ENCODE data around the gene SERPINB5.

The SERPINB5 gene

GRCh38 chr18:63532471-63532870, 55.7 kb downstream of the SERPINB5 start:
- no peak for DNase-seq

- peak; percentile 41 for DNase-seq
Measured at GRCh38 chr18:63534615-63535014, 57.9 kb downstream of the SERPINB5 start.

- DNase-seq = no peak
Measured at GRCh38 chr18:63539904-63540510, 63.2 kb downstream of the SERPINB5 start.

GRCh38 chr18:63542069-63542468, 65.3 kb downstream of the SERPINB5 start, which contains the start of gene SERPINB12:
TSS of gene SERPINB12 (plus strand) at chr18:63542369. CDS start at chr18:63556160, 13,791 bp downstream.
- no peak for DNase-seq

- no peak for DNase-seq
Measured at GRCh38 chr18:63544017-63544416, 67.3 kb downstream of the SERPINB5 start.

- no peak for DNase-seq
Measured at GRCh38 chr18:63545000-63545399, 68.2 kb downstream of the SERPINB5 start.

- no peak for DNase-seq
Measured at GRCh38 chr18:63550068-63550467, 73.3 kb downstream of the SERPINB5 start.

- DNase-seq = no peak
Measured at GRCh38 chr18:63551769-63552168, 75.0 kb downstream of the SERPINB5 start.

- DNase-seq = no peak
Measured at GRCh38 chr18:63552581-63552980, 75.8 kb downstream of the SERPINB5 start.

GRCh38 chr18:63553081-63553480, 76.3 kb downstream of the SERPINB5 start:
- DNase-seq = peak; percentile 77

All from suppressor macrophage treated with lipopolysaccharide for 4 hours (primary cell).